GM12891 (cell line): ENCODE results near the gene RBM24.

Experiments
- PAX5 ChIP-seq: IDR thresholded peaks from 2 replicates; pipeline ENCODE4 v1.6.1; 2011; ENCODE audit warnings: low read length, moderate library complexity, mild to moderate bottlenecking; ENCODE audit not compliant: insufficient read depth, severe bottlenecking
- POLR2A ChIP-seq: IDR thresholded peaks from 2 replicates; pipeline ENCODE4 v1.6.1; 2011; ENCODE audit warnings: low read depth, low read length, control low read depth
- POLR2AphosphoS5 ChIP-seq: IDR thresholded peaks from 2 replicates; pipeline ENCODE4 v1.6.1; 2011; ENCODE audit warnings: low read depth, low read length, control low read depth
- POU2F2 ChIP-seq: IDR thresholded peaks from 2 replicates; pipeline ENCODE4 v1.6.1; 2011; ENCODE audit warnings: low read depth, mild to moderate bottlenecking, control low read depth, low read length, moderate library complexity
- SPI1 ChIP-seq: IDR thresholded peaks from 2 replicates; pipeline ENCODE4 v1.6.1; 2011; ENCODE audit warnings: low read depth, low read length, control low read depth
- TAF1 ChIP-seq: IDR thresholded peaks from 2 replicates; pipeline ENCODE4 v1.6.1; 2011; ENCODE audit warnings: low read depth, low read length, control low read depth

DNA sequence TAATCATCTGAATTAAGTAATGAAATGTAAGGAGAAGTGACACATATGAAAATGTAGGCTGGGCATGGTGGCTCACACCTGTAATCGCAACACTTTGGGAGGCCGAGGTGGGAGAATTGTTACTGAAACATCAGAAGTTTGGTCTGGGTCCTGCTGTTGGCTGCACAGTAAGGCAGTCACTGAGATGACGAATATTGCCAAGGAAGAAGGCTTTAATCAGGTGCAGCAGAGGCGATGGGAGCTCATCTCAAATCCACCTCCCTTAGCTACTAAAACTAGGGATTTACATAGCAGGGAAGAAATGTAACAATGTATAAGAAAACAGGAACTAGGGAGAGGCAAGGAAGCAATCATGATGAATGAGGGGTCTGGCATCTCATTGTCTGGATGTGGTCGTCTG lies 50.1 kb downstream of the RBM24 start:
- TF ChIP-seq POLR2A (no peak), TAF1 (no peak), POLR2AphosphoS5 (no peak), PAX5 (no peak), SPI1 (no peak), POU2F2 (no peak)
